Epithelial cell of proximal tubule (primary cell): ENCODE results near the gene SOX18. TPM values are rescaled to one million over a fixed set of nuclear protein-coding genes. Genes with fewer than 3 reads are reported as not detected.

ENCODE experiments used
- DNase-seq: peaks from one replicate; pipeline ENCODE4 v3.0.0-alpha.2; 2011; ENCODE audit warnings: low read depth
- H3K4me3 ChIP-seq: 2 replicates; pipeline ENCODE4 v1.5.1; 2011; ENCODE audit warnings: low read depth, mild to moderate bottlenecking, low read length
- total RNA-seq: library from RNA; depleted of rRNA; stranded (reverse); fragments of >200 nt; gene quantifications from 2 replicates; pipeline ENCODE4 v1.2.3, GENCODE V29; 2015
- TF ChIP-seq, protein P1 (sequence below): conservative IDR thresholded peaks from 2 replicates; pipeline ENCODE4 v1.5.1; 2012; ENCODE audit warnings: low read depth, mild to moderate bottlenecking, low read length

The SOX18 gene
- total RNA-seq, 1 donor from 2014 or later = not detected

GRCh38 chr20:64000906-64001305 is 48.5 kb downstream of the SOX18 start:
- H3K4me3 ChIP-seq = no peak overlapping the region
- TF ChIP-seq, protein P1, sequence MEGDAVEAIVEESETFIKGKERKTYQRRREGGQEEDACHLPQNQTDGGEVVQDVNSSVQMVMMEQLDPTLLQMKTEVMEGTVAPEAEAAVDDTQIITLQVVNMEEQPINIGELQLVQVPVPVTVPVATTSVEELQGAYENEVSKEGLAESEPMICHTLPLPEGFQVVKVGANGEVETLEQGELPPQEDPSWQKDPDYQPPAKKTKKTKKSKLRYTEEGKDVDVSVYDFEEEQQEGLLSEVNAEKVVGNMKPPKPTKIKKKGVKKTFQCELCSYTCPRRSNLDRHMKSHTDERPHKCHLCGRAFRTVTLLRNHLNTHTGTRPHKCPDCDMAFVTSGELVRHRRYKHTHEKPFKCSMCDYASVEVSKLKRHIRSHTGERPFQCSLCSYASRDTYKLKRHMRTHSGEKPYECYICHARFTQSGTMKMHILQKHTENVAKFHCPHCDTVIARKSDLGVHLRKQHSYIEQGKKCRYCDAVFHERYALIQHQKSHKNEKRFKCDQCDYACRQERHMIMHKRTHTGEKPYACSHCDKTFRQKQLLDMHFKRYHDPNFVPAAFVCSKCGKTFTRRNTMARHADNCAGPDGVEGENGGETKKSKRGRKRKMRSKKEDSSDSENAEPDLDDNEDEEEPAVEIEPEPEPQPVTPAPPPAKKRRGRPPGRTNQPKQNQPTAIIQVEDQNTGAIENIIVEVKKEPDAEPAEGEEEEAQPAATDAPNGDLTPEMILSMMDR = no peak
- DNase-seq = no peak

Other genes with a start within 250 kb of the SOX18 start
- gene ZBTB46, start 218.4 kb downstream of the SOX18 start, total RNA-seq = 0.58 and 0.72 TPM in 2 replicates
- gene ABHD16B, start 188.1 kb downstream of the SOX18 start, total RNA-seq = not detected in 2 replicates
- gene TPD52L2, start 184.4 kb downstream of the SOX18 start, total RNA-seq = 112 and 128 TPM in 2 replicates
- 46.1 and 46.4 TPM in 2 replicates for gene DNAJC5, start 154.5 kb downstream of the SOX18 start, total RNA-seq
- gene UCKL1, start 93.2 kb downstream of the SOX18 start, total RNA-seq = 16.2 and 35.7 TPM in 2 replicates
- 5.2 and 6.9 TPM in 2 replicates for gene ZNF512B, start 79.7 kb downstream of the SOX18 start, total RNA-seq
- gene SAMD10, start 70.0 kb downstream of the SOX18 start, total RNA-seq = 9.5 and 10.8 TPM in 2 replicates
- 56.6 and 62.4 TPM in 2 replicates for gene PRPF6, start 68.5 kb downstream of the SOX18 start, total RNA-seq
- under 0.01 TPM in 1 of 2 replicates, not detected in the other for gene C20orf204, start 13.5 kb downstream of the SOX18 start, total RNA-seq
- 11.9 and 14.6 TPM in 2 replicates for gene TCEA2, start 13.6 kb upstream of the SOX18 start, total RNA-seq
- gene RGS19, start 29.9 kb upstream of the SOX18 start, total RNA-seq = 19.7 and 21.8 TPM in 2 replicates
- 0.06 and 0.36 TPM in 2 replicates for gene OPRL1, start 30.4 kb upstream of the SOX18 start, total RNA-seq
- not detected in 2 replicates for gene LKAAEAR1, start 34.8 kb upstream of the SOX18 start, total RNA-seq
- gene NPBWR2, start 57.9 kb upstream of the SOX18 start, total RNA-seq = not detected in 2 replicates
- not detected in 2 replicates for gene MYT1, start 114.8 kb upstream of the SOX18 start, total RNA-seq
- 15.9 and 44.7 TPM in 2 replicates for gene PCMTD2, start 206.1 kb upstream of the SOX18 start, total RNA-seq